ENCODE data around the gene SP3.

Gene SP3

DNA sequence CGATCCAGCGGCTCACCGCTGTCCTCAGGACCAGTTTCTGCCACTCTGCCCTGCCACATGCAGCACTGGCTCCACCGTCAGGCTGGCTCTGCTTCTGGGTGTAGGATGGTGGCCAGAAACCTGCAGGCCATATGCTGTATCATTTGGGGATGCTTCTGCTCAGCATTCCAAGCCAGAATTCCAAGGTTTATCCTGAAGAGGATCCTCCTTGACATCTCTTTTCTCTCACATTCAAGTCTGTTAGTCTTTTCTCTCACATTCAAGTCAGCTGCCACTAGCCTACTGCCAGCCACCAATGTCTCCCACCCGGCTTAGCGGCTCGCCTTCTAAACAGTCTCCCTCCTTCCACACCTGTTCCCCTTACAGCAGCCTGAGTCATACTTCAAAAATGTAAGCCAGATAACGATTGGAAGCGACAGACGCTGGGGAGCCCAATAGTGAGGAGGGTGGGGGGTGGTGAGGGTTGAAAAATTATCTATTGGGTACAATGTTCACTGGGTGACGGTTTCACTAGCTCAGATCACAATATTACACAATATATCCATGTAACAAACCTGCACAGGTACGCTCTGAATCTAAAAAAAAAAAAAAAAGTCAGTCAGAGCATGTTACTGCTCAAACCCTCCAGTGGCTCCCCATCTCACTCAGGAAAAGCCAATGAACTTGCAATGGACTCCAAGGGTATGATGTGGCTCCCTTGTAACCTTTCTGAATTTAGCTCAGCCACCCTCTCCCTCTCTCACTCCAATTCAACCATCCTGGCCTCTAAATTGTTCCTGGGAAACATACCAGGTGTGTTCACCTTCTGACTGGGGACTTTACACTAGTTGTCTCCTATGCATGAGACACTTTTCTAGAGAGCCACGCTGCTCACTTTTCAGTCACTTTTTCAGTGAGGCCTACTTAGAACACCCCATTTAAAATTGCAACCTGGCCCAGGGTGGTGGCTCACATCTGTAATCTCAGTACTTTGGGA, 38.8 kb upstream of the SP3 start:
- in situ Hi-C loops (cut with HindIII; ENCODE audit: low sequenced_read_pairs), result no loop called here
- H3K4me3 ChIP-seq (ENCODE audit: low read depth, low read length), result no peak overlapping the region
- DNase-seq (ENCODE audit: low read depth), result no peak
- TF ChIP-seq, protein P1, sequence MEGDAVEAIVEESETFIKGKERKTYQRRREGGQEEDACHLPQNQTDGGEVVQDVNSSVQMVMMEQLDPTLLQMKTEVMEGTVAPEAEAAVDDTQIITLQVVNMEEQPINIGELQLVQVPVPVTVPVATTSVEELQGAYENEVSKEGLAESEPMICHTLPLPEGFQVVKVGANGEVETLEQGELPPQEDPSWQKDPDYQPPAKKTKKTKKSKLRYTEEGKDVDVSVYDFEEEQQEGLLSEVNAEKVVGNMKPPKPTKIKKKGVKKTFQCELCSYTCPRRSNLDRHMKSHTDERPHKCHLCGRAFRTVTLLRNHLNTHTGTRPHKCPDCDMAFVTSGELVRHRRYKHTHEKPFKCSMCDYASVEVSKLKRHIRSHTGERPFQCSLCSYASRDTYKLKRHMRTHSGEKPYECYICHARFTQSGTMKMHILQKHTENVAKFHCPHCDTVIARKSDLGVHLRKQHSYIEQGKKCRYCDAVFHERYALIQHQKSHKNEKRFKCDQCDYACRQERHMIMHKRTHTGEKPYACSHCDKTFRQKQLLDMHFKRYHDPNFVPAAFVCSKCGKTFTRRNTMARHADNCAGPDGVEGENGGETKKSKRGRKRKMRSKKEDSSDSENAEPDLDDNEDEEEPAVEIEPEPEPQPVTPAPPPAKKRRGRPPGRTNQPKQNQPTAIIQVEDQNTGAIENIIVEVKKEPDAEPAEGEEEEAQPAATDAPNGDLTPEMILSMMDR (IDR thresholded peaks at IDR 0.05; ENCODE audit: low read depth, low read length, missing control alignments), result no peak

DNA sequence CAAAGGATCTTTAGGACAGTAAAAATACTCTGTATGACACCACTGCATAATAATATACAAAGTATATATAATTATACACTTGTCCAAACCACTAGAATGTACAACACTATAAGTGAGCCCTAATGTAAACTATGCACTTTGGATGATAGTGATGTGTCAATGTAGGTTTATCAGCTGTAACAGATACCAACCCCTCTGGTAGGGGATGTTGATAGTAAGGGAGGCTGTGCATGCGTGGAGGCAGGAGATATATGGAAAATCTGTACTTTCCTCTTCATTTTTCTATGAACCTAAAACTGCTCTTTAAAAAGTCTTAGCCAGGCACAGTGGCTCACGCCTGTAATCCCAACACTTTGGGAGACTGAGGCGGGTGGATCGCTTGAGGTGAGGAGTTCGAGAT, 37.5 kb upstream of the SP3 start:
- in situ Hi-C loops (cut with HindIII; ENCODE audit: low sequenced_read_pairs), result no loop called here
- H3K4me3 ChIP-seq (ENCODE audit: low read depth, low read length), result no peak overlapping the region
- no peak for DNase-seq (ENCODE audit: low read depth)
- TF ChIP-seq, protein P1 (IDR thresholded peaks at IDR 0.05; ENCODE audit: low read depth, low read length, missing control alignments), result no peak

DNA sequence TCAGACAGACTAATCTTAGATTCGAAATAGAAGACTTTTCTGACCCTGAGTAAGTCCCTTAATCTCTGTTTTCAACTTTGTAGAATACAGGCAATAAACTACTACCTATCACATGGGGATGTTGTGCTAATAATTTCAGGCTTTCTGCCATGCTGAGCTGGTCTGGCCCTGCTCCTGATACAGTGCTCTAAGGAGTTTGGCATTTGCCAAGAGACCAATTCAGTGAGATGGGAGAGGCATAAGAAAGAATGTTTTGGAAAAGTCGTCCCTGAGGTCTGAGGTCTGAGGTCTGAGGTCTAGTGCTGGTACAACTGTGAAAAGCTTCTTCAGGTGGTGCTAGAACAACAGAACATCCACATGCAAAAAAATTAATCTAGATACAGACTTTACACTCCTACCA, 35.9 kb upstream of the SP3 start:
- DNase-seq (ENCODE audit: low read depth), result no peak
- no peak overlapping the region for H3K4me3 ChIP-seq (ENCODE audit: low read depth, low read length)
- in situ Hi-C loops (cut with HindIII; ENCODE audit: low sequenced_read_pairs), result no loop called here
- TF ChIP-seq, protein P1 (IDR thresholded peaks at IDR 0.05; ENCODE audit: low read depth, low read length, missing control alignments), result no peak

GRCh38 chr2:173999724-174000123, 34.6 kb upstream of the SP3 start:
- TF ChIP-seq, protein P1 (IDR thresholded peaks at IDR 0.05; ENCODE audit: low read depth, low read length, missing control alignments), result no peak
- no peak for DNase-seq (ENCODE audit: low read depth)
- in situ Hi-C loops (cut with HindIII; ENCODE audit: low sequenced_read_pairs), result no loop called here

DNA sequence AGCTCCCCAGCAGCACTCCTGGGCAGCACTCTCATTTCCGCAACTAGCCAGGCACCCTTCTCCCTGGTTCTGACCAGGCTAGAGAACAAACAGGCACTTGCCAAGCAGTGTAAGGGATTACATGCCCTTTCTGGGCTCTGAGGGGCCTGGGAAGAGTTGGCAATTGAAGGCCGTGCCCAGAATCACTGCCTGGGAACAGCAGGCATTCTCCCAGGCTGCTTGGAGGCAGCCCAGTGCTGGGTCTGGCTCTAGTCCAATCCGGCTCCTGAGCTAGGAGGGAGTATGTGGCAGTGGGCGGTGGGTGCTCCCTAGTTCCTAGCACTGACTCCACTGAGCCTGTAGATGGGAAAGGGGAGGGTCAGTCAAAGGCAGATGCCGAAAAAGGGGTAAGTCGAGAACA, 34.1 kb upstream of the SP3 start:
- no peak for DNase-seq (ENCODE audit: low read depth)
- TF ChIP-seq, protein P1 (IDR thresholded peaks at IDR 0.05; ENCODE audit: low read depth, low read length, missing control alignments), result no peak
- no peak overlapping the region for H3K4me3 ChIP-seq (ENCODE audit: low read depth, low read length)
- in situ Hi-C loops (cut with HindIII; ENCODE audit: low sequenced_read_pairs), result no loop called here

More at GRCh38 chr2:173999724-174000123, 34.6 kb upstream of the SP3 start:
- no peak overlapping the region for H3K4me3 ChIP-seq (ENCODE audit: low read depth, low read length)

DNA sequence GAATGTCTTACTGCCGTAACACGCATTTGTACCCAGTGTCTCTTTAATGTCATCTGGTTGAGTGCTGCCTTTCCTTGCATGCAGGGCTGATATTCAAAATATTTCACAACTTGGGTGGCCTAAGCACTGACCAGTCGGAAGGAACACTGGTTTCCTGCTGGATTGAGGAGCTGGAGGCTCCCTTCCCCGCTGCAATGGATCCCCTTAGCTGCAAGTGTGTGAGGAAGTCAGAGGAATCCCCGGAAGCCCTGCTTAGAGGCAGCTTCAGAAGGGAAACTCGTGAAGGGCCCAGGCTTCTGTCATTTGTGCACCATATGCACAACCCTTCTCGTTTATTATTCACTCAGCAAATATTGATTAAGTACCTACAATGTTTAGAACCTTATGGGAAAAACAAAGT, 33.2 kb upstream of the SP3 start:
- H3K4me3 ChIP-seq (ENCODE audit: low read depth, low read length), result no peak overlapping the region
- TF ChIP-seq, protein P1 (IDR thresholded peaks at IDR 0.05; ENCODE audit: low read depth, low read length, missing control alignments), result no peak
- in situ Hi-C loops (cut with HindIII; ENCODE audit: low sequenced_read_pairs), result no loop called here

More for the DNA sequence above, 33.2 kb upstream of the SP3 start:
- no peak for DNase-seq (ENCODE audit: low read depth)
